HG03045 (cell line): ENCODE data around the gene KLF3.
A peak's percentile ranks its signal among the peaks of the same experiment; 100 is the strongest.

Source experiments
- ATAC-seq: cut with Tn5 transposase; IDR thresholded peaks from one replicate; pipeline ENCODE4 v1.9.1; 2021; ENCODE audit warnings: mild to moderate bottlenecking, moderate library complexity; ENCODE audit not compliant: unreplicated experiment

Gene KLF3

DNA sequence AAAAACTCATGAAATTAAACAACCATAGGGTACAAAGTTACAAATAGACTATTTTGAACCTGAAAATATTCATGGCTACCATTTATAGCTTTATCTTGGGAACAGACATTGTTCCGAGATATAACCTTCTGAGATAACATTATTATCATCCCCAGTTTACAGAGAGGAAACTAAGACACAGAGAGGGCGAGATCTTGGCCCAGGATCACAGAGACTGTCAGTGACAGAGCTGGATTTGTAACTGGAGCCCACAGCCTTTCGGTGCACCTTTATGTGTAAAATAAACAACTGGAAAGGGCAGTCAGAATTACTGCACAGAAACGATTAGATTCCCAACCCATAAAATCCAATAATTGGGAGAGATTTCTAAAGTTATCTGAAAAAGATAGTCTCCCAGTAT lies 28.4 kb downstream of the KLF3 start:
- no peak for ATAC-seq

DNA sequence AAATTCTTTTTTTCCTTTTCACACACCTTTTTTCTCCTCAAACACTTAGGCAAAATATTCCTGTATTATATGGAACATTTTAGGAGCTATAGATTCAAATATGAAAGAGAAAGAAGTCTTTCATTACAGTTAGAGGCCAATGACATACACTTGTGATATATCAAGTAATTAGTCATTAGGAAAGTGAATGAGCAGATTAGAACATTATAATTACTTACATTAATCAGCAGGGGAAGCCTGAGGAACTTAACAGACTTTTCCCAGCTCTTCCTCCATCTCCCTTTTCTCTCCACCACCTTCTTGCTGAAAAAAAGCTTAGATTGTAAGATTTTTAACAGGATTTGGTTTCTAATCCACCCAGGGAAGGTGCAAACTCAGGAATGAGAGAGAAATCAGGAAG lies 29.6 kb downstream of the KLF3 start:
- no peak for ATAC-seq

DNA sequence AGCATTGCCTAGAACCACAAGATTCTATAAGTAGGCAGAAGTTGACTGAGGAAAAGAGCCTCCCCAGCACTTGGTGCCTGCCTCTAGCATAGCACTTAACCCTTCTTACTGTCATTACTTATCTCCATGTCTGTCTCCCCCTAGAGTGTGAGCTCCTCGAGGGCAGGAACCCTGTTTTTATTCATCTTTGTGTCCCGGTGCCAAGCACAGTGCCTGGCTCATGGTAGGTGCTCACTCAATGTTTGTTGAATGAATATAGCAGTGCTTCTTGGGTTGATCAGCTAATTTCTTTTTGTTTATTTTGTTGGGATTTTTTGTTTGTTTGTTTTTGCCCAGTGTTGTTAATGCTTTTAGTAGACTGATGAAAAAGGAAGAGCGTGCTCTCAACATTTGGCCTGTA lies 30.3 kb downstream of the KLF3 start:
- ATAC-seq: no peak

DNA sequence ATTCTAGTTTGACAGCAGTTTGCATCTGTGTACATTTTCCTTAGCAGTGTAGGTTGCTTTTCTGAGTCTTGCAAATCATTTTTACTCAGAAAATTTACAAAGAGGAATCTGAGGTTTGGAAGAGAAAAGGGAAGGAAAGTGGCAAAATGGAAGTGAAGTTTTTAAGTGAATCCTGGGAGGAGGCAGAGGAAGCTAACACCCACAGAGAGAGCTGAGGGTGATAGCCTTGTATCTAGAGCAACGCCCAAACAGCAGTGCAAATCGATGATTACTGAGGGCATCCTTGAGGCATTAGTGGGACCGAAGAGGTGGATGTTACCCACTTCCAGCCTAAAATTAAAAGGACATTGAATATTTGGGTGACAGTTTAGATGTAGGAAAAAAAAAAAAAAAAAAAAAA lies 31.8 kb downstream of the KLF3 start:
- ATAC-seq: no peak

DNA sequence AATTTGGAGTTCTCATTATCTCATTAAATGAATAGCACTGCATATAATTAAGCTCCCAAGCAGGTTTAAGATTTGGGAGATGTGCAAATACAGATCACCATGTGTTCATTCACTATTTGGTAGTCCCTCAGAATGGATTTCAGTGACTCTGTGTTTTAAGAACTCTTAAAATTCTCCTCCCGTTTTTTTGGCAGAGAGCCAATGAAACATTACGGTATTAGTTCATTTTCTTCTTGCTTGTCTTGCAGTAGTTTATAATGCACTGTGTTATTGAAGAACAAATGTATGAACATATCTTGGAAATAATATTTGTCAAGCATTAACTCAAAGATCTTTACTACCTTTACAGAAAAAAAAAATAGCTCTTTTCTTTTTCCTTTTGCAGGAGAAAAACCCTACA lies 32.7 kb downstream of the KLF3 start:
- ATAC-seq: no peak

DNA sequence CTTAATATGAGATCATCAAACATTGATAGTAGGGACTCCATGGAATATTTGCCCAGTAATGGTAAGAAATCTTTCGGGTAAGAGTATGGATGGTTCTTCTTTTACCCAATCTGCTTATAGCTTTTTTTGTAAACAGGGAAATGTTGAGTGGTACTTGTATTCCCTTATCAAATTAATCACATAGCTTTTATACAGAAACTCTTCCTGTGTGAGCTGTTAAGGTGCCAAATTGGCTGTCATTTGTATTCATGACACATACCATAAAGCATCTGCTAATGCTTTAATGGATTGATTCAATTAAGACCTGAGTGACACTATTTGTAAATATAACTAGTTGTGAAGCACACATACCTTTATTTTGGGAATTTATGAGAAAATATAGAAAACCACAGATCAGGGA lies 34.2 kb downstream of the KLF3 start:
- ATAC-seq: no peak

DNA sequence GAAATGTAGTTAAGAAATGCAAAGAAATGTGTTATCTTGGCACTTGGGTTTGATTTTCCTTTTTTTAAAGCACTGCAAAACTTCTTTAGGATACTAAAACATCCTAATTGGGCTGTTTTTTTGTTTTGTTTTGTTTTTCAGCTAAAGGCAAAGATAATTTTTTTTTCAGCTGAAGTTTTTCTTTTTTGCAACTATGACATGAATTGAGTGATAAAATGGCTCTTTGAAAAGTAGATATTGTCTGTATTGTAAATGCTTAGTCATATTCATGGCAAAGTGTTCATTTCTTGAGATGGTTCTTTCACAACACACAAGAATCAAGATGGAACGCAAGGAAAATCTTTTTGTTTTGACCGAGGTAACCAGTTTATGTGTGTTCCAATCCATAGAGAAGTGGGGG lies 35.1 kb downstream of the KLF3 start:
- ATAC-seq: no peak

DNA sequence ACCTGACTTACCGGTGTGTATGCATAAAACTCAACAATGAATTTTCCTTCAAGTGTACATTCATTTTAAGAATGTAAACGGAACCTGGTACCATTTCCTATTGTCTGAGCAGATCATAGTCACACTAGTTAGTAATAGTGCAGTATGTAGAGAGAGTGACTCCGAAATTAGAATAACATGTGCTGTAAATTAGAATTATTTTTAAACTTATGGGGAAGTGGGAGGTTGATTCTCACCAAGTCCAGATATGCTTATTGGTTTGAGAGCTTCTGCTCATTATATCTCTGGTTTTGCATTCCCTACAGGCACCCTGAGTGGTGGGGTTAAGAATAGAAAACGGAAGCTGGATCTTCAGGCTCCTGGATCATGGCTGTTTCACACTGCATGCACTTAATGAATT lies 39.6 kb downstream of the KLF3 start:
- no peak for ATAC-seq

DNA sequence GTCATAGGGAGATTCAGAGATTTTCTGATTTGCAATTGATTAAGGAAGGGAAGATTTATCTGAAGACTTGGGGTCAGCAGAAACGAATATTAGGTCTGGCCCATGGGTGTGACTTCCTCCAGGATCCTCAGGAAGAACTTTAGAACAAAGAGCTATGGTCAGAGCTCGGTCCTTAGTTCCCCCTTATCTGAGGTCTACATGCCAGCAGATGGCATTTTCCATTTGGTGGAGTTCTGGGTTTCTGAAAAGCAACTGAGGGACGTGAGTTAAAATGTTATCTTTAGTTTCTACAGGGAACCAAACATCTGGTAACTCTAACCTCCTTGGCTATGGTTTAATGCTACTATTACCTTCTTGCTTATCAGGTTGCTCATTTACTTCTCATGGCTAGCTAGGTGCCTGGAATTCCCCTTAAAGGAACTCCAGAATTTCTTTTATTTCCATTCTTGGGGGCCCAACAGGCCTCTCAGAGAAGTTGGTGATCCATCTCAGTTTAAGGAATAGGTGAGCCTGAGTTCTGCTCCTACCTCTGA lies 40.7 kb downstream of the KLF3 start:
- no peak for ATAC-seq

DNA sequence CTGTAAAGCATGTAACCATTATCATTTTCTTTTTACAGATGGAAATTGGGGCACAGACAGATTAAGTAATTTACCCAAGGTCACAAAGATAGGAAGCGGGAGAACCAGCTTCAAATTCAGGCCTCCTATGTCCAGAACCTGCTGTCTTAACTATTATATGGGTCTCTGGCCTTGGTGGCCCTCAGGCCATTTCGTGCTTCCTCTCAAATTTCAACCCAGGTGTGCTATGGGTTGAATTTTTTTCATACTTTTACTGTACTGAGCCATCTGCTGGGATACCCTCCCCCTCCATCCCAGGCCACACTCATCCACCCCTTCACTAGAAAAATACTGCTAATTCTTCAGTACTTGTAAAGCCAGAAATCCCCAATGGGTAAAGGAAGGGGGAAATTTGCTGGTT lies 42.3 kb downstream of the KLF3 start:
- ATAC-seq: no peak

DNA sequence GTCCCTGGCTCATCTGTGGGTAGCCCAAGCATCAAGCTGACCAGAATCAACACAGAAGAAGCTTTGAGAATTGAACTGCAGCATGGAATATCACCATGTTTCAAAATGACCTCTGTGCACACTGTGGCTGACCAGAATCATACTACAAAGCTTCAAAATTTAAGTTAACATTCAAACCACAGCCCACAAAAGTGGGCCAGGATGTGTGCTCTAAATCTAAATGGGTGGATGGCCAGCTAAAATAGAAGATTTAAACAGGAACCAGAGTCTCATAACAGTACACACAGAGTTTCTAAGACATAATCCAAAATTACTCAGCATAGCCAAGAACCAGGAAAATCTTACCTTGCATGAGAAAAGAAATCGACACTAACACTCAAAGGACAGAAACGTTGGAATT lies 46.1 kb downstream of the KLF3 start:
- ATAC-seq: peak; percentile 64

DNA sequence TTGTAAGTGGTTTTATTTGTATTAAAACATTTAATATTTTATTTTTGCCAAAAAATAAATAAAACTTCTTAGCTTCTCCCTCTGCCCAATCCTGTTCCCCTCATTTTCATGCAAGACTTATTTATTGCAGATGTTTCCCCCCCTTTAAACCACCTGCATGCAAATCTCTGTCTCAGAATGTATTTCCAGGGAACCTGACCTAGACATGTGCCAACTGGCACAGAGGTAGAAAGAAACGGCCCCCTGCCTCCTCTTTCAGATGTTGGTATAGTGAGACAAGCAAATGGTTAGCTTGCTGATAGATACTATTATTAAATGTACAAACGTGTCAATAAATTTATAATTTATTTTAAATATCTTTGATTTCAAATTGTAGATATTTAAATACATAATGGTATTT lies 47.1 kb downstream of the KLF3 start:
- no peak for ATAC-seq

DNA sequence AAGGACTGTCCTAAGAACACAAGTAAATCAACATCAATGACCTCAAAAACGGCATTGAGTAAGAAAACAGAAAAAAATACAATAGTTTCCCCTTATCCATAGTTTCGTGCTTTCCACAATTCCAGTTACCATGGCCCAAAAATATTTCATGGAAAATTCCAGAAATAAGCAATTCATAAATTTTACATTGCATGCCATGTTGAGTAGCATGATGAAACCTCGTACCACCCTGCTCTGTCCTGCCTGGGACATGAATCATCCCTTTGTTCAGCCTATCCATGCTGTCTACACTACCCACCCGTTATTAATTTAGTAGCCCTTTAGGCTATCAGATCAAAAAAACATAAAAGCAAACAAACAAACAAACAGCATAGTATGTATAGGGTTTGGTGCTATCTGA lies 51.1 kb downstream of the KLF3 start:
- ATAC-seq: no peak

DNA sequence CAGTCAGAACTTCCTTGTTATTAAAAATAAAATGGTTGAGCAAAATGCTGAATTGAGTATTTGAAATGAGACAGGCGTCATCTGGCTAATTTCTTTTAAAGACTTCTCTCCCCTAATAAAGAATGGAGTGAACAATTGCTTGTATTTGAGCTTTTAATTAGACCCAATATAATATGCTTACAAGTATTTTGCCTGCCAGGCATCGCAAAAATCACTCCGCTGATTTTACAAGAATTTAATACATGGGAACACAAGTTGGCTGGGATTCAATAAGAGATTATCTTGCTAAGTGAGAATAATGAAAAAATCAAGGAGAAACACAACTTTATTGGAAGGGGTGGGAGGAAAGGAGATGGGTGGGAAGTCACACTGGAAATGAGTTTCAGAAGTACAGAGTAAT lies 52.3 kb downstream of the KLF3 start:
- no peak for ATAC-seq

DNA sequence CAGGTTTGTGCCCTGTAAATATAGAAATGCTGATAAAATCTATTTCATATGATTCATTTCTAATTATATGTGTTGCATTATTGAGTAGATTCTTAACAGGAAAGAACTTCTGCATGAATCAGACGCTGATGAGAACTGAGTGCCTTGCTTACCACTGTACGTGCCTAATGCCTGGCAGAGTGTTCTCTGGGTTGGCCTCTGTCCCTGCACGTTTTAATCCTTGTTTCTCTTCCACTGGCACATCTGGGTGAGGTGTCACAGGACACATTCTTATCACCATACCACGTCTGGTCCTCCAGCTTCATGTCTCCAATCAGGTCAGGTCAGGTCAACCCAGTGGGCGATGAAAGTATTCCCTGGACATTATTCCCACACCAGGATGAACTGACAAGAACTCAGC lies 53.6 kb downstream of the KLF3 start:
- ATAC-seq: no peak

DNA sequence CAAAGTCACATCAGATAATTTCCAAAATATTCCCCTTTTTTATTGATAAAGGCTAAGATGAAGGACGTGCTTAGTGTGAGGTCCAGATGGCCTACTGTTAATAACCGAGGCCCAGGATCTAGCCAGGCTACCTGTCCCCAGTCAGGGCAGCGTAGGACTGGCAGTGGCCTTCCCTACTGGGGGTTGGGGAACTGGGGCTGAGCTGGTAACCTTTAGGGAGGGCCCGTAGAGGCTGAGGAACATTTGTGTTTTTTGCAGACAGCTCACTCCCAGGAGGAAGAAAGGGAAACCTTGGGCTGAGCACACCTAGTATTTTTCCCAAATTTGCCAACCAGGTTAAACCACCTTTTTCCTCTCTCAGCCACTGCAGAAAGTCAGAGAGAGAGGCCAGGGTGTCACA lies 59.1 kb downstream of the KLF3 start:
- ATAC-seq: no peak

DNA sequence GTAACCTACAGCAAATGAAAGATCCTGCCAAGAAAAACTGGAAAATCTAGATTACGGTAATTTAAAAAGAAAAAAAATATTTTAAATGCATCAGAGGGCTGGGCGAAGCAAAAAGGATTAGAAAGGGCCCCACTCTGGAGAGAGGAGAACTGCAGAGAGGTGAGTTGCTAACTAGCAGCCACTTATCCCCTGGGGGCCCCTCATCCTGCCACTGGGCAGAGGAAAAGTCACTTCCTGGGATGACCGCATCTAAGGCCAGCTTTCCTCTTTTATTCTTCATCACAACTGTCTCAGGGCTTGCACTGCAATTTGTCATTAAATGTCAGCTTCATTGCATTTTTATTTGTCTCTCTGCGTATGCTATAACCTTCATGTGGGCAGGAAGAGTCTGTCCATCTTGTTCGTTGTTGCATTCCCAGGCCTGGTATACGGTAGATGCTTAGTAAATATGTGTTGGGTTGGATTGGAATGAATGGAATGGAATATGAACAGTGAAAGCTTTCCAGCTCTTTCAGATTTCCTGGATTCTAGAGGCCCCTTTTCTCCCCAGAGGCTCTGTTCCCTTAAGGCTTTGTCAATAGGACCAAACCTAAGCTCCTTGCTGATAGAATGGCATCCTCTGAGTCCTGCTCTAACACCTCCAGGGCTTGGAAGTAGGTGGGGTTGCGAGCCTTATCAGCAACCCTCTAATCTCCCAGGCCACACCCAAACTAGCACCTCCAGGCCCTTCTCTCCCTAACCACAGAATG lies 59.9 kb downstream of the KLF3 start:
- ATAC-seq: no peak

DNA sequence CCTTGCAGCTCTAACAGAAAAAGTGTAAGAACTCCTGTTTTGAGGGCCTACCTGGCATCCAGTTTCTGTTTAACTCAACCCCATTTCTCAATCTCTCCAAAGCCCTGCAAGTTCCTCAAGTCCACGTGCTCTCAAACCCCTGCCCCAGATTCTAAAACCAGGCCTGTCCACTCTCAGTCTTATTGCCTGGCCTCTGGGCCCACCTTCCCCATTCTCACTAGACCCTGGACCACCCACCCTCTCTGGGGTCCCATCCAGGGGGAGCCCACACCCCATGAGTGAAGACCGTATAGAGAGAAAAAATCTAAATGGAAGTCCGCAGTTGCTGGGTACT lies 60.4 kb downstream of the KLF3 start:
- no peak for ATAC-seq

DNA sequence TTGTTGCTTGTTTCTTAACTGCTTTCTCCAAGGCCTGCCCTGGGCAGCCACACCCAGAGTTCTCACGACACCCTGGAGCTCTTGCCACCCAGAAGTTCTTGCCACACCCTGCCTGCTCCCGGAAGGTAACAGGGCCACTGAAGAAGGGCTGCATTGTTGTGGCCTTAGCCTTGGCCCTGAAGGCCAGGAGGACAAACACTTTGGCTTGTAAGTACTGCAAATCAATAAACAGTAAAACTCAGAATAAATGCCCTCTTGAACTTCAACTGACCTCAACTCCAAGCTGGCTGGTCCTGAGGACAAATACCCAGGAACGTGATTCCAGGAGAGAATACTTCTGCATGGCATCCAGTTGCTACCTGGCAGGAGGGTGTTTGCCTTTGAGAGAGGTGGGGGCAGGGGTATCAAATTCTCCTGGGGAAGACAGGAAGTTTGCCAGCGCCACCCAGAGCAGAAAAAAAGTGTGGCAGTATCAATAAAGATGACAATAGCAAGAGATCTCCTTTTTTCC lies 64.7 kb downstream of the KLF3 start:
- no peak for ATAC-seq

DNA sequence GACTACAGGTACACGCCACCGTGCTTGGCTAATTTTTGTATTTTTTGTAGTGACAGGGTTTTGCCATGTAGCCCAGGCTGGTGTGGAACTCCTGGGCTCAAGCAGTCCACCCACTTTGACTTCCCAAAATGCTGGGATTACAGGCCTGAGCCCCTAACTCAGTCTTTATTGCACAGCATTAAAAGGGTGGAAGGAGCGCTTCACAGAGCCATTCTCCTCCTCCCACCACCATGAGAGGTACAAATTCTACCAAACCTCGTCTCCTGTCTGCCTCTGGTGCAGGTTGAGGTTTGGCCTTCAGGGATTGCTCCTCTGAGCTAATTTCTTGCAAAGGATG lies 66.5 kb downstream of the KLF3 start:
- no peak for ATAC-seq

DNA sequence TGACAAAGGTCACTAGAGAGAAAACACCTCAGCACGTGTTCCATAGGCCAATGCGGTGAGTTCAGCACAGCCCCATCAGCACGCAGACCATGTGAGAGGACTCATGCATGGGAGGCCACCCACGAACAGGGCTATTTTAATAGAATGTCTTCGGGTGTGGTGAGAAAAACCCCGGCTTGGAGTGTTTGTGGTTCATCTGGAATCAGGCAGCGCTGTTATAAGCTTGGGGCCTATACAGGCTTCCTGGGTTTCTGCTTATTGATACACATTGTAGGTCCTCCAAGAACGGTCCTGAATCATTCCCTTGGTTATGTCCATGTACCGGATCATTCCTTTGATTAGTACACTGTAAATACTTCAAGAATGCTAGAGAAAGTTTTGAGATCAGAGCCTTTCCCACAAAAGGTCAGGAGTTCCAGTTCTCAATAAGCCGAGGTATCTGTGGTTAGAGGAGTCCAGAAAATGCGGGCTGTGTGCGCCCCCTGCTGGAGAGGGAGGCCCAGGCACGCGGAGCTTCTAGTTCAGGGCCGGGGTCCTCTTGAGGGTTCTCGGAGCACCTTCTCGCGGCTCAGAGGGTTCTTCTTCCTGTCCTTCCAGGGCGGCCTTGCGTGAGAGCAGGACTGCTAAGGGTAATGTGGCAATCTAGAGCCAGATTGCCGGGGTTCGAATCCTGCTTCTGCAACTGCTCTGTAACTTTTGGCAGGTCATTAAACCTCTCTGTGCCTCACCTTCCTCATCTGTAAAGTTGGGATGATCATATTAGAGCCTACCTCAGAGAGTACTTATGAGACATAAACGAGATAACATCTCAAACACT lies 67.0 kb downstream of the KLF3 start:
- peak; percentile 84 for ATAC-seq

DNA sequence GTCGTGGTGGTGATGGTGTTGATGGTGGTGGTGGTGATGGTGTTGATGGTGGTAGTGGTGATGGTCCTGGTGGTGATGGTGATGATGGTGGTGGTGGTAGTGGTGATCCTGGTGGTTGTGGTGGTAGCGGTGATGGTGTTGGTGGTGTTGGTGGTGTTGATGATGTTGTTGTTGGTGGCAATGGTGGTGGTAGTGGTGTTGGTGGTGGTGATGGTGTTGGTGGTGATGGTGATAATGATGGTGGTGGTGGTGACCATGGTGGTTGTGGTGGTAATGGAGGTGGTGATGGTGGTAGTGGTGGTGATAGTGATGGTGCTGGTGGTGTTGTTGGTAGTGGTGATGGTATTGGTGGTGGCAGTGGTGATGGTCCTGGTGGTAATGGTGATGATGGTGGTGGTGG lies 69.7 kb downstream of the KLF3 start:
- ATAC-seq: no peak
